Activated T-helper 2 cell treated with anti-CD3 and anti-CD28 coated beads, Interferon-gamma antibody, Interleukin-2, Interleukin-4, amounts not matched to agents 10 μg/mL and 5 μg/mL and 100 μg/mL, durations not matched to agents 14 hours and 24 hours and 36 hours (primary cell): Measurements from ENCODE around the gene HCAR1. TPM values are rescaled to one million over a fixed set of nuclear protein-coding genes. Genes with fewer than 3 reads are reported as not detected.
"Not testable (repeated sequence)": the region's sequence is repeated elsewhere in the genome, so short reads cannot be mapped to it uniquely, and the experiment has no call there.

ENCODE experiments used
- DNase-seq: peaks from one replicate; pipeline ENCODE4 v3.0.0; 2021; ENCODE audit warnings: low spot score
- H3K27ac Mint-ChIP-seq: one replicate; pipeline ENCODE4 v1.8.0; 2021; ENCODE audit warnings: mixed read lengths
- H3K27me3 Mint-ChIP-seq: one replicate; pipeline ENCODE4 v1.8.0; 2021; ENCODE audit warnings: low read depth, mixed read lengths
- H3K36me3 Mint-ChIP-seq: one replicate; pipeline ENCODE4 v1.8.0; 2021; ENCODE audit warnings: low read depth, mixed read lengths
- H3K4me1 Mint-ChIP-seq: one replicate; pipeline ENCODE4 v1.8.0; 2021; ENCODE audit warnings: low read depth, mixed read lengths
- H3K4me3 Mint-ChIP-seq: one replicate; pipeline ENCODE4 v1.8.0; 2021; ENCODE audit warnings: low read depth, mild to moderate bottlenecking, moderate library complexity, mixed read lengths
- H3K9me3 Mint-ChIP-seq: one replicate; pipeline ENCODE4 v1.8.0; 2021; ENCODE audit warnings: mixed read lengths
- intact Hi-C: fragments of 100-400 bp; cut with micrococcal nuclease; formaldehyde crosslinking; loops from one replicate; pipeline ENCODE4 v1.15.1; 2023
- total RNA-seq: library from RNA; stranded (reverse); gene quantifications from 2 replicates; pipeline ENCODE4 v1.2.3, GENCODE V29; 2022

The HCAR1 gene
- total RNA-seq, 1 donor from 2014 or later = 2.6 TPM

- H3K27ac Mint-ChIP-seq, H3K4me1 Mint-ChIP-seq, H3K27me3 Mint-ChIP-seq, intact Hi-C loops, H3K4me3 Mint-ChIP-seq, H3K36me3 Mint-ChIP-seq, DNase-seq, H3K9me3 Mint-ChIP-seq: not testable (repeated sequence)
Measured at GRCh38 chr12:122710341-122710740, 20.3 kb downstream of the HCAR1 start.

DNA sequence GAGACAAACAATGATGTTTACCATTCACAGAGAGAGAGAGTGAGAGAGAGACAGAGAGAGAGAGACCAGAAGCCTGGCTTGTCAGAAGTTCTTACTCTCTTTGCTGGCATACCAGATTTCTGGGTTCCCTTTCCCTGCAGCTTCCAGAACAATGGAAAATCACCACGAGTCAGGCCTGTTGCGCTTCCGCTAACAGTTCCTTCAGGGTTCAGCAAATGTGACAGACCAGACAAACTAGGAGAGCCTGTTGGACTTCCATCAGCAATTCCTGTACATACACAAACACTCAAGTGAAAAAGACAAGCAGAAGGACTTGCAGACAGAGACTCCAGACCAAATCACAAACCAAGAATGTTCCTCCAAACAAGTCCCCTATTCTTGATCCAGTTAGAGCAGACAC is 21.4 kb downstream of the HCAR1 start:
- DNase-seq, H3K27me3 Mint-ChIP-seq, intact Hi-C loops, H3K9me3 Mint-ChIP-seq, H3K4me3 Mint-ChIP-seq, H3K36me3 Mint-ChIP-seq, H3K4me1 Mint-ChIP-seq, H3K27ac Mint-ChIP-seq: not testable (repeated sequence)

GRCh38 chr12:122703841-122704240 is 26.8 kb downstream of the HCAR1 start:
- H3K27me3 Mint-ChIP-seq, H3K4me1 Mint-ChIP-seq, H3K36me3 Mint-ChIP-seq, DNase-seq, H3K9me3 Mint-ChIP-seq, H3K4me3 Mint-ChIP-seq, H3K27ac Mint-ChIP-seq, intact Hi-C loops: not testable (repeated sequence)

DNA sequence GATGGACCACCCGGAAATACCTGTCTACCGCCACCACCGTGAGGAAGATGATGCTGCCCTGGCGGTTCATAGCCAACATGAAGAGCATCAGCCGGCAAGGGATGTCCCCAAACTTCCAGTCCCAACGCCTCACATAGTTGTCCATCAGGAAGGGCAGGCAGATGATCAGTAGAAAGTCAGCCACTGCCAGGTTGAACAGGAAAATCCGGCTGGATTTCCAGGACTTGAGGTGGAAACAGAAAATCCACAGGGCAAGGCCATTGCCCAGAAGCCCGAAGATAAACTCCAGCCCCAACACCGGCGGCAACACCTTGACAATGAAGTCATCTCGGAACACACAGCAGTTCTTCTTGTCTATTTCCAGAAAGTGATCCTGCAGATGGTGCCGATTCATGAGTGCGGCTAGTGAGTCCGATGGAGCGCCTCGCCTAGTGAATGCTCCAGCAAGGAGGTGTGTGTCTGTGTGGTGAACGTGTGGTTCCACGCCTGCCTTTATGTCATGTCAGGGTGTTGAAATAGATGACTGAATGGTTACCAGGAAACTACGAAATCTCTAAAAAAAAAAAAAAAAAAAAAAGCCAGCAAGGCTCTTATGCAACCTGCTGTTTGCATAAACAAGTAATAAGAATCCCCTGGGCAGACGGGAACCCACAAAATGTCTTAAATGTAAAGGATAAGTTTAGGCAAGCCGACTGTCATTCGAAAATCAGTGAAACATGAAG is 27.6 kb downstream of the HCAR1 start, which contains the start of gene HCAR2:
Gene HCAR2, minus strand, starts transcription at position 468 of the 722 bp plus-strand sequence. Its CDS starts 74 bp downstream, at position 394.
- DNase-seq = not testable (repeated sequence)

DNA sequence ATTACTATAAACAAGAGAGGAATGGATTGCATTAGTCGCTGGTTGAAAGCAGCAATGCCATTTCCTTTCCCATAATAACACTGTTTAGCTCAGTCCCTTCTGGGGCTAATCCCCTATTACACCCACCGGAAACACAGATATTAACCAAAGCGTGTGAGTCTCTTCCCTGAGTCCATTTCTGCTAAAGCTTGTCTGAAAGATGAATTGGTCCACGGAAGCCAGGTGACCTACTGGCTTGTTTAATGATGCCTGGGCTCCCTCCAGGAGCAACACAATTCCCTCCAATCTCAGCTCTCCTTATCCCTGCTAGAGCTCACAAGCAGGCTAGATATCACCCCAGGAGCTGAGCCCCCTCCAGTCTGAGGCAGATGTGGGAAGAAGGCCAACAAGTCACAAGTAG is 29.2 kb downstream of the HCAR1 start:
- H3K4me1 Mint-ChIP-seq, H3K36me3 Mint-ChIP-seq, H3K9me3 Mint-ChIP-seq, H3K27ac Mint-ChIP-seq, H3K27me3 Mint-ChIP-seq, DNase-seq, intact Hi-C loops, H3K4me3 Mint-ChIP-seq: not testable (repeated sequence)

More for the DNA sequence above, 27.6 kb downstream of the HCAR1 start, which contains the start of gene HCAR2:
- H3K4me3 Mint-ChIP-seq, intact Hi-C loops, H3K4me1 Mint-ChIP-seq, H3K36me3 Mint-ChIP-seq, H3K9me3 Mint-ChIP-seq, H3K27me3 Mint-ChIP-seq, H3K27ac Mint-ChIP-seq: not testable (repeated sequence)

DNA sequence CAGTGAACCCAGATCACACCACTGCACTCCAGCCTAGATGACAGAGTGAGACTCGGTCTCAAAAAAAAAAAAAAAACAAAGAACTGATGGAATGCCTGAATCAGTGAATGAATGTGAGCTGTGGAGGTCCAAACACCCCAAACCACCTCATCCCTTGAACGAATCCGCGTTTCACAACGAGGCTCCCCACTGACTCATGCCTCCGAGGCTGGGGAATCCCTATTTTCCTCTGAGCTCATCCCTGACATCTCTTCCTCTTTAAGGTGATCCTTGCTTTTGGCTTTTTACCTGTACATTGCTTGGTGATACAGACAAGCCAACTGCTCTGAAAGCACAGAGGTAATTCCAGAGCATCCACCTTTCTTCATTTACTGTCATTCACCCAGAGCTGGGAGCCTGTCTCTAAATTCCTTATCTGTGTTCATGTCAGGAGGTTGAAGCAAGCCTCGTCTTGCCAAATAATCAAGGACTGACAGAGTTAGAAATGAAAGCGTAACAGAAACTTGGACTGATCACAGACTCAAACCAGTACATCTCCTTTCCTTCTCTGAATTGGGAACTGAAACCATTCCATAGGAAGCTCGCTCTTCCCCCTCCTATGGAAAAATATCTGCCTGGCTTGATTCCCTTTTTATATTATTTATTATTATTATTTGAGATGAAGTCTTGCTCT is 30.5 kb downstream of the HCAR1 start:
- H3K27me3 Mint-ChIP-seq, H3K4me3 Mint-ChIP-seq, H3K27ac Mint-ChIP-seq, DNase-seq, H3K36me3 Mint-ChIP-seq, H3K4me1 Mint-ChIP-seq, H3K9me3 Mint-ChIP-seq, intact Hi-C loops: not testable (repeated sequence)

DNA sequence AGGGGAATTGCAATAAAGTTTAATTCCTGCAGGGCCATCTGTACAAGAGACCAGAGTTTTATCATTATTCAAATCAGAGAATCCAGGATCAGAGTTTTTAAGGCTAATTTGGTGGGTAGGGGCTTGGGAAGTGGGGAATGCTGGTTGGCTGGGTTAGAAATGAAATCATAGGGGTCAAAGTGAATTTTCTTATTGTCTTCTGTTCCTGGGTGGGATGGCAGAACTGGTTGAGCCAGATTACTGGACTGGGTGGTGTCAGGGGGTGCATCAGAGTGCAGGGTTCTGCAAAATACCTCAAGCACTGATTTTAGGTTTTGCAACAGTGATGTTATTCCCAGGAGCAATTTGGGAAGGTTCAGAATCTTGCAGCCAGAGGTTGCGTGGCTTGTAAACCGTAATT is 33.7 kb downstream of the HCAR1 start:
- intact Hi-C loops, H3K4me1 Mint-ChIP-seq, DNase-seq, H3K27ac Mint-ChIP-seq, H3K9me3 Mint-ChIP-seq, H3K27me3 Mint-ChIP-seq, H3K4me3 Mint-ChIP-seq, H3K36me3 Mint-ChIP-seq: not testable (repeated sequence)

DNA sequence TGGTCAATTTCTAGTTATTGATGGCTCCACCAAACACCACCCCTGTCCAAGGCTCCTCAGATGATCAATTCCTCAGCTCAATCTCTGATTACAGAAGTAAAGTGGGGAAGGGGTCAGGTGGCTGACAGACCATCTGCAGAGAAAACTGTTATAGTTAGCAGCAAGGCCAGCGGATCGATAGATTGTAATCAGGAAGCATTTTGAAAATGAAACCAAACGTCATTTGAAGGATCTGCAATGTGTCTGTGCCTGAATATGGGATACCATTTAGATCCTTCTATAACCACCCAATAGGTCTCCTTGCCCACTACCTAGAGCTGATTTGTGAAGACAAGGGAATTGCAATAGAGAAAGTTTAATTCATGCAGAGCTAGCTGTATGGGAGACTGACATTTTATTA is 39.1 kb downstream of the HCAR1 start:
- Mint-ChIP-seq H3K27me3 (no peaks in the 10 kb centered on the region), H3K36me3 (no peaks in the 10 kb centered on the region), H3K9me3 (no peaks in the 10 kb centered on the region), H3K27ac (no peak overlapping the region), H3K4me1 (peaks cover 1% of the 10 kb centered on the region), H3K4me3 (no peak overlapping the region)
- intact Hi-C loops = no loop called here
- no peak for DNase-seq

DNA sequence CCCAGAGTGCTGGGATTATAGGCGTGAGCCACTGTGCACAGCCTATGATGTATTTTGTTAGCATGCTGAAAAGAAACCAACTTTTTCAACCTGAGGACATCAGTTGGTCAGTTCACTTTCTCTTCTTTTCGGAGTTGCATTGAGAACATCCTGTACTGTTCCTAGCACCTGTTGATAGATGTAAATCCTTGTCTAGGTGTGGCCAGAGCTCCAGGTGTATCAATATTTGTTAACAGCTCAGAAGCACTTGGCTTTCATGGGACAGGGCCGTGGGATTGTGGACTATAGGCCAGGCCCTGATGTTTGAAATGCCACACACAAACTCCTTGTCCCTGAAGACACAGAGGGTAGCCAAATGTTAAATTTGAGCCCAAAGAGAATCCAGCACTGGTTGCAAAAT is 42.4 kb downstream of the HCAR1 start:
- Mint-ChIP-seq H3K27me3 (no peaks in the 10 kb centered on the region), H3K4me3 (no peak overlapping the region), H3K36me3 (no peaks in the 10 kb centered on the region), H3K27ac (no peak overlapping the region), H3K9me3 (no peaks in the 10 kb centered on the region), H3K4me1 (peaks cover 1% of the 10 kb centered on the region)
- intact Hi-C loops = no loop called here
- DNase-seq = no peak

DNA sequence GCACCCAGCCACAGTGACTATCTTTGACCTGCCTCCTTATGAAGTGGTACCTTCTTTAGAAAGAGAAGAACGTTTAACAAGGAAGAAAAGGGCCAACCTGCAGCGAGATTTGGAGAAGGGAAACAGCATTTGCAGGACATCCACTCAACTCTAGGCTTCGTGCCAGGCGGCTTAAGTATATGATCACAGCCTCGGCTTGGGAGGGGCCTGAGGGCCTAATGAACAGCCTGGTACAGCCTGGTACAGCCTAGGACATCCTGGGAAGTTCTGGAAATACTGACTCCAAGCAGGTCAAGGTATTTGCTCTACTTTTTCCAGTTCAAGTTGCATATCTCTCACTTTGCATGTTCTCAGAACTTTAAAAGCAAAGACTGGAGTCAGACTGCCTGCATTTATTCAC is 43.6 kb downstream of the HCAR1 start:
- no peaks in the 10 kb centered on the region for H3K36me3 Mint-ChIP-seq
- peaks cover 1% of the 10 kb centered on the region for H3K4me1 Mint-ChIP-seq
- no peaks in the 10 kb centered on the region for H3K9me3 Mint-ChIP-seq
- no peaks in the 10 kb centered on the region for H3K27me3 Mint-ChIP-seq
- H3K27ac Mint-ChIP-seq = no peak overlapping the region
- DNase-seq = no peak
- H3K4me3 Mint-ChIP-seq = no peak overlapping the region
- intact Hi-C loops = no loop called here

- Mint-ChIP-seq H3K4me3 (no peak overlapping the region), H3K36me3 (no peaks in the 10 kb centered on the region), H3K27ac (no peak overlapping the region), H3K27me3 (no peaks in the 10 kb centered on the region), H3K4me1 (no peaks in the 10 kb centered on the region), H3K9me3 (no peaks in the 10 kb centered on the region)
- DNase-seq = no peak
- intact Hi-C loops = no loop called here
Measured at GRCh38 chr12:122686538-122686937, 44.1 kb downstream of the HCAR1 start.

DNA sequence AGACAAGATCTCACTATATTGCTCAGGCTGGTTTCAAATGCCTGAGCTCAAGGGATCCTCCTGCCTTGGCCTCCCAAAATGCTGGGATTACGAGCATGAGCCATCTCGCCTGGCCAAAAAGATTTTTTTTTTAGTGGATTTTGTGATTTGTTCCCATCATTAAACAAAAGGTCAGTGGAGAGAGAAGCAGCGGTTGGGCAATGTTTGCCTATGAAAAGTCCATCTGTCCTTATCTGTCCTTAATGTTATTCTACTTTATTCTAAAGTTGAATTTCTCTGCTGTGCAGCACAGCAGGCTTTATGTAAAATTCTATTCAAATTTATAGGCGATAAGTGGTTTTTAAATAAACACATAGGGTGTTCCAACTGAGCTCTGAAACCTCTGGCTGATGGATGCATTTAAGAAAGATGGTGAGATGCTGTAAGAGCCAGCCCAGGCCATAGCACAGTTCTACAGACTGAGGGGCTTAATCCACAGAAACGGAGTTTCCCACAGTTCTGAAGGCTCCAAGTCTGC is 46.3 kb downstream of the HCAR1 start:
- intact Hi-C loops = no loop called here
- Mint-ChIP-seq H3K4me1 (no peaks in the 10 kb centered on the region), H3K9me3 (no peaks in the 10 kb centered on the region), H3K4me3 (no peak overlapping the region), H3K27me3 (no peaks in the 10 kb centered on the region), H3K27ac (no peak overlapping the region), H3K36me3 (no peaks in the 10 kb centered on the region)
- no peak for DNase-seq

DNA sequence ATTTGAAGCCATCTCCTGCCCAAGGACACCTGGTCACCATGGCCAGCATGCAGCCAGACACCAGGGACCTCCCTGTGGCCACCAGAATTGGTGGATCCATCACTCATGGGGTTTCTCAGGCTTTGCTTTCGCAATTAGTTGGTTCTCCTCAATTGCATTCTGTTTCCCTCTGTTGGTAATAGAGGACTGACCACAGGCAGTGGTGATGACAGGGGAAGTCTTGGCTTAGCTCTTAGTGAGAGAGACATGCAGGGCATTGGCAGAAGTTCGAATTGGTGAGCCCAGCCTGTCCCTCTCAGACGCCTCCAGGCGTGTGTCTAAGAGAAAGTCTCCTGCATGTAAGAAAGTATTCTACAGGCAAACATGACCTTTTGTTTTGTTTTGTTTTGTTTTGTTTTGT is 48.8 kb downstream of the HCAR1 start:
- Mint-ChIP-seq H3K9me3 (no peaks in the 10 kb centered on the region), H3K4me3 (no peak overlapping the region), H3K27ac (no peak overlapping the region)

More for the DNA sequence above, 48.8 kb downstream of the HCAR1 start:
- Mint-ChIP-seq H3K36me3 (no peaks in the 10 kb centered on the region), H3K4me1 (no peaks in the 10 kb centered on the region), H3K27me3 (no peaks in the 10 kb centered on the region)
- DNase-seq = no peak
- intact Hi-C loops = no loop called here
